Panc1 (cell line): ENCODE measurements around the gene NOS1AP. TPM values are rescaled to one million over a fixed set of nuclear protein-coding genes. Genes with fewer than 3 reads are reported as not detected.

ENCODE experiments used
- ATAC-seq: fragments of 200-7000 bp; cut with Tn5 transposase; 2 replicates; pipeline ENCODE4 v1.9.1; 2020; ENCODE audit warnings: mild to moderate bottlenecking, moderate library complexity
- BruUV-seq: library from RNA; stranded (reverse); fragments of 400-500 nt; replicated peaks from 2 replicates; lab custom pipeline; 2021; lab: Mats Ljungman, UMichigan
- CTCF ChIA-PET: fragments of 300-600 bp; sonication (Branson Sonifier 250); formaldehyde crosslinking; loops from one replicate; lab custom pipeline; 2022; ENCODE audit warnings: antibody characterized with exemption; lab: Charles Lee
- POLR2A ChIA-PET: fragments of 300-600 bp; sonication (Branson Sonifier 250); formaldehyde crosslinking; loops from one replicate; lab custom pipeline; 2022; ENCODE audit warnings: antibody characterized with exemption; lab: Charles Lee
- DNase-seq: peaks from one replicate; pipeline ENCODE4 v3.0.0-alpha.2; 2010; ENCODE audit warnings: low read depth, low spot score
- H3K27ac ChIP-seq: 2 replicates; pipeline ENCODE4 v1.5.1; 2011; ENCODE audit warnings: mild to moderate bottlenecking, low read length, inconsistent platforms
- H3K27me3 ChIP-seq: fragments of 200-500 bp; sonication (Bioruptor generic); 2 replicates; pipeline ENCODE4 v1.6.0; 2014; ENCODE audit warnings: low read length, inconsistent platforms; ENCODE audit not compliant: control insufficient read depth, insufficient read depth
- H3K36me3 ChIP-seq: fragments of 200-500 bp; sonication (Bioruptor generic); 2 replicates; pipeline ENCODE4 v1.5.1; 2014; ENCODE audit warnings: inconsistent platforms, mild to moderate bottlenecking, low read length, moderate library complexity; ENCODE audit not compliant: control insufficient read depth, insufficient read depth
- H3K4me1 ChIP-seq: 2 replicates; pipeline ENCODE4 v1.5.1; 2011; ENCODE audit warnings: inconsistent platforms, mild to moderate bottlenecking, low read length, moderate library complexity; ENCODE audit not compliant: control insufficient read depth, insufficient read depth
- H3K4me3 ChIP-seq, 2 experiments: 2 replicates each; pipeline ENCODE4 v1.5.1; 2011 to 2012; ENCODE audit warnings: low read depth in 2 of 2, low read length in 2 of 2, mild to moderate bottlenecking in 2 of 2, inconsistent platforms in 1 of 2, moderate library complexity in 1 of 2
- H3K9me3 ChIP-seq: fragments of 200-500 bp; sonication (Bioruptor generic); 2 replicates; pipeline ENCODE4 v1.5.1; 2014; ENCODE audit warnings: low read depth, mild to moderate bottlenecking, inconsistent platforms, low read length, moderate library complexity; ENCODE audit not compliant: control insufficient read depth, insufficient read depth
- POLR2AphosphoS5 ChIP-seq: IDR thresholded peaks from 2 replicates; pipeline ENCODE4 v1.6.1; 2012; ENCODE audit warnings: mild to moderate bottlenecking, low read depth, low read length, moderate library complexity
- SIN3A ChIP-seq: IDR thresholded peaks from 2 replicates; pipeline ENCODE4 v1.6.1; 2012; ENCODE audit warnings: low read depth, mild to moderate bottlenecking, low read length, moderate library complexity, borderline replicate concordance; ENCODE audit not compliant: insufficient read depth
- TCF7L2 ChIP-seq: IDR thresholded peaks from 2 replicates; pipeline ENCODE4 v1.6.1; 2011; ENCODE audit warnings: mild to moderate bottlenecking, low read depth, low read length, inconsistent platforms
- in situ Hi-C: cut with HindIII; loops from 2 replicates; pipeline ENCODE4 v1.10.0; 2016; ENCODE audit warnings: low sequenced_read_pairs, low pct_unique_long_range_greater_than_20kb
- intact Hi-C: fragments of 100-400 bp; cut with micrococcal nuclease; formaldehyde crosslinking; loops from one replicate; pipeline ENCODE4 v1.10.0; 2022; ENCODE audit not compliant: unreplicated experiment
- total RNA-seq: library from RNA; stranded (reverse); gene quantifications from one replicate; pipeline ENCODE4 v1.2.1, GENCODE V29; 2021; ENCODE audit not compliant: unreplicated experiment
- TF ChIP-seq, protein P1 (sequence below), 2 experiments: IDR thresholded peaks; 2 replicates each; pipeline ENCODE4 v1.6.1; 2011 to 2012; ENCODE audit warnings: low read depth in 2 of 2, control low read depth in 1 of 2, low read length in 1 of 2, mild to moderate bottlenecking in 1 of 2, moderate library complexity in 1 of 2; ENCODE audit not compliant: insufficient read depth in 1 of 2
- TF ChIP-seq, protein P2 (sequence below): fragments of 450-650 bp; IDR thresholded peaks from 2 replicates; pipeline ENCODE4 v1.5.1; 2017; ENCODE audit warnings: mild to moderate bottlenecking

NOS1AP gene
- total RNA-seq, 1 experiment from 2014 or later, result 27.9 TPM

DNA sequence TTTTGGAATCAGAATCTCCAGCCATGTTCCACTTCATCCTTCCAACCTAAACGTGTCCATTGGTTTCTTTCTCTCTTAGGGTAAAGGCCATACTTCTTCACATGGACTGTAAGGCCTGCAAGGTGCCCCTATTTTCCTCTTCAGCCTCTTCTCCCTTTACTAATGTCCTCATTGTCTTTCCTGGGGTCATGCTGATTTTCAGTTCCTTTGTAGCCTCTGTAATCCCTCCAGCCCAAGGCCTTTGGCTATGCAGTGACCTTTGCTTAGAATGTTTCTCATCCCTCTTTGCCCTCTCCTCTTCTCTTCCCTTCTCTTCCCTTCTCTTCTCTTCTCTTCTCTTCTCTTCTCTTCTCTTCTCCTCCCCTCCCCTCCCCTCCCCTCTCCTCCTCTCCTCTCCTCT is 194.6 kb downstream of the NOS1AP start:
- in situ Hi-C loops, result no loop called here
- no peak overlapping the region for H3K4me3 ChIP-seq
- ChIA-PET POLR2A (no interaction called here), CTCF (no interaction called here)
- H3K27ac ChIP-seq, result no peak overlapping the region; the same call in 1 of the 2 replicates
- H3K27me3 ChIP-seq, result no peaks in the 10 kb centered on the region
- BruUV-seq, result no TSS peak
- TF ChIP-seq SIN3A, result no peak
- TF ChIP-seq, protein P1, sequence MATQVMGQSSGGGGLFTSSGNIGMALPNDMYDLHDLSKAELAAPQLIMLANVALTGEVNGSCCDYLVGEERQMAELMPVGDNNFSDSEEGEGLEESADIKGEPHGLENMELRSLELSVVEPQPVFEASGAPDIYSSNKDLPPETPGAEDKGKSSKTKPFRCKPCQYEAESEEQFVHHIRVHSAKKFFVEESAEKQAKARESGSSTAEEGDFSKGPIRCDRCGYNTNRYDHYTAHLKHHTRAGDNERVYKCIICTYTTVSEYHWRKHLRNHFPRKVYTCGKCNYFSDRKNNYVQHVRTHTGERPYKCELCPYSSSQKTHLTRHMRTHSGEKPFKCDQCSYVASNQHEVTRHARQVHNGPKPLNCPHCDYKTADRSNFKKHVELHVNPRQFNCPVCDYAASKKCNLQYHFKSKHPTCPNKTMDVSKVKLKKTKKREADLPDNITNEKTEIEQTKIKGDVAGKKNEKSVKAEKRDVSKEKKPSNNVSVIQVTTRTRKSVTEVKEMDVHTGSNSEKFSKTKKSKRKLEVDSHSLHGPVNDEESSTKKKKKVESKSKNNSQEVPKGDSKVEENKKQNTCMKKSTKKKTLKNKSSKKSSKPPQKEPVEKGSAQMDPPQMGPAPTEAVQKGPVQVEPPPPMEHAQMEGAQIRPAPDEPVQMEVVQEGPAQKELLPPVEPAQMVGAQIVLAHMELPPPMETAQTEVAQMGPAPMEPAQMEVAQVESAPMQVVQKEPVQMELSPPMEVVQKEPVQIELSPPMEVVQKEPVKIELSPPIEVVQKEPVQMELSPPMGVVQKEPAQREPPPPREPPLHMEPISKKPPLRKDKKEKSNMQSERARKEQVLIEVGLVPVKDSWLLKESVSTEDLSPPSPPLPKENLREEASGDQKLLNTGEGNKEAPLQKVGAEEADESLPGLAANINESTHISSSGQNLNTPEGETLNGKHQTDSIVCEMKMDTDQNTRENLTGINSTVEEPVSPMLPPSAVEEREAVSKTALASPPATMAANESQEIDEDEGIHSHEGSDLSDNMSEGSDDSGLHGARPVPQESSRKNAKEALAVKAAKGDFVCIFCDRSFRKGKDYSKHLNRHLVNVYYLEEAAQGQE (IDR thresholded peaks at IDR 0.05; ENCODE audit: insufficient read depth in 1 of 2, low read depth in 2 of 2, low read length in 1 of 2), result no peak
- TF ChIP-seq TCF7L2, result no peak
- TF ChIP-seq, protein P2, sequence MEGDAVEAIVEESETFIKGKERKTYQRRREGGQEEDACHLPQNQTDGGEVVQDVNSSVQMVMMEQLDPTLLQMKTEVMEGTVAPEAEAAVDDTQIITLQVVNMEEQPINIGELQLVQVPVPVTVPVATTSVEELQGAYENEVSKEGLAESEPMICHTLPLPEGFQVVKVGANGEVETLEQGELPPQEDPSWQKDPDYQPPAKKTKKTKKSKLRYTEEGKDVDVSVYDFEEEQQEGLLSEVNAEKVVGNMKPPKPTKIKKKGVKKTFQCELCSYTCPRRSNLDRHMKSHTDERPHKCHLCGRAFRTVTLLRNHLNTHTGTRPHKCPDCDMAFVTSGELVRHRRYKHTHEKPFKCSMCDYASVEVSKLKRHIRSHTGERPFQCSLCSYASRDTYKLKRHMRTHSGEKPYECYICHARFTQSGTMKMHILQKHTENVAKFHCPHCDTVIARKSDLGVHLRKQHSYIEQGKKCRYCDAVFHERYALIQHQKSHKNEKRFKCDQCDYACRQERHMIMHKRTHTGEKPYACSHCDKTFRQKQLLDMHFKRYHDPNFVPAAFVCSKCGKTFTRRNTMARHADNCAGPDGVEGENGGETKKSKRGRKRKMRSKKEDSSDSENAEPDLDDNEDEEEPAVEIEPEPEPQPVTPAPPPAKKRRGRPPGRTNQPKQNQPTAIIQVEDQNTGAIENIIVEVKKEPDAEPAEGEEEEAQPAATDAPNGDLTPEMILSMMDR, result no peak
- ATAC-seq (no peak), DNase-seq (no peak)
- intact Hi-C loops, result no loop called here
- peaks cover 6% of the 10 kb centered on the region; the same call in 1 of the 2 replicates for H3K4me1 ChIP-seq
- H3K9me3 ChIP-seq, result no peaks in the 10 kb centered on the region
- H3K36me3 ChIP-seq, result no peaks in the 10 kb centered on the region

DNA sequence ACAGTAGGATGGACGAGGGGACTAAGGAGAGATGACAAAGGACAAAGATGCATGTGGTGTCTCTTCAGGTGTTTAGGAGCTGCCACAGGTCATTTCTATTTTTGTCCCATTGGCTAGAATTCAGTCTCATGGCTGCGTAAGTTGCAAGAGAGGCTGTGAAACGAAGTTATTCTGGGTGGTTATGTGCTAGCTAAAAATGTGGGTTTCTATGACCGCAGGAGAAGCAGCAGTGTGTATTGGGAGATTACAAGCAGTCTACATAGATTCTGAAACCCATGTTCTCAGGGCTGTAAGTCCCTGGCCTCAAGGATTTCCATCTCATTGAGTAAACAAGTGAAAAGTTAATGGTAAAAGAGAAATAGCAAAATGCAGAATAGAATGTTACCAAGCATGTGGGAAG is 196.5 kb downstream of the NOS1AP start:
- intact Hi-C loops (no loop called here), in situ Hi-C loops (no loop called here)
- ChIA-PET CTCF (no interaction called here), POLR2A (no interaction called here)
- ATAC-seq, result no peak
- TF ChIP-seq POLR2AphosphoS5 (no peak), SIN3A (no peak), TCF7L2 (no peak)
- TF ChIP-seq, protein P2, result no peak
- TF ChIP-seq, protein P1 (IDR thresholded peaks at IDR 0.05; ENCODE audit: insufficient read depth in 1 of 2, low read depth in 2 of 2, low read length in 1 of 2), result no peak
- H3K27ac ChIP-seq, result no peak overlapping the region
- no peaks in the 10 kb centered on the region for H3K9me3 ChIP-seq
- H3K4me3 ChIP-seq, result no peak overlapping the region
- no peaks in the 10 kb centered on the region for H3K27me3 ChIP-seq
- no peaks in the 10 kb centered on the region for H3K36me3 ChIP-seq
- peaks cover 11% of the 10 kb centered on the region; the same call in 1 of the 2 replicates for H3K4me1 ChIP-seq
- no TSS peak for BruUV-seq
- DNase-seq, result no peak
